ENCODE results near the gene NF1. TPM values are rescaled to one million over a fixed set of nuclear protein-coding genes. Genes with fewer than 3 reads are reported as not detected.

The NF1 gene
- total and polyA plus RNA-seq, 2 of the 13 experiments (the other 11 are each of a cell fraction or from before 2014, with no cell fraction given) = 21.5 to 26.5 TPM

GRCh38 chr17:31095236-31096105 is 694 bp downstream of the NF1 start (continued):
- TF ChIP-seq ZNF687 (CRISPR knock-in tag; IDR thresholded peaks at IDR 0.05) (peak; percentile 62), AHDC1 (CRISPR knock-in tag; IDR thresholded peaks at IDR 0.05; ENCODE audit: borderline replicate concordance) (no peak), ZSCAN5A (CRISPR knock-in tag; IDR thresholded peaks at IDR 0.05; ENCODE audit: borderline replicate concordance) (no peak), ZNF350 (CRISPR knock-in tag; IDR thresholded peaks at IDR 0.05; ENCODE audit: borderline replicate concordance, low read depth) (0 out of 2 replicates have a peak, but pooled peaks have one; percentile 30), PHF20 (CRISPR knock-in tag; IDR thresholded peaks at IDR 0.05) (no peak), ZGPAT (CRISPR knock-in tag; IDR thresholded peaks at IDR 0.05) (peak; percentile 23; the same call in 1 of the 2 replicates), PAXIP1 (CRISPR knock-in tag; conservative IDR thresholded peaks at IDR 0.05) (peak; percentile 14; the same call in 1 of the 2 replicates), KLF16 (CRISPR knock-in tag; IDR thresholded peaks at IDR 0.05) (peak in 1 of 2 experiments; percentile 64; a peak in 1 of 4 replicates), ZC3H4 (CRISPR knock-in tag; IDR thresholded peaks at IDR 0.05; ENCODE audit: borderline replicate concordance) (peak; percentile 60; the same call in 1 of the 2 replicates)
